Osteoblast (primary cell): Measurements from ENCODE around the gene OSCAR. TPM values are rescaled to one million over a fixed set of nuclear protein-coding genes. Genes with fewer than 3 reads are reported as not detected.

ENCODE experiments used
- DNase-seq: peaks from one replicate; pipeline ENCODE4 v3.0.0; 2011; ENCODE audit warnings: low spot score, mixed read lengths; ENCODE audit not compliant: insufficient read length; ENCODE audit errors: missing footprints
- H2AFZ ChIP-seq: 2 replicates; pipeline ENCODE4 v1.6.0; 2011; ENCODE audit warnings: mild to moderate bottlenecking, low read length
- H3K27ac ChIP-seq: 2 replicates; pipeline ENCODE4 v1.5.1; 2011; ENCODE audit warnings: mild to moderate bottlenecking, low read depth, low read length, moderate library complexity
- H3K27me3 ChIP-seq: 2 replicates; pipeline ENCODE4 v1.6.0; 2012; ENCODE audit warnings: mild to moderate bottlenecking, control low read depth, inconsistent platforms, low read length, moderate library complexity; ENCODE audit not compliant: insufficient read depth
- H3K36me3 ChIP-seq: 2 replicates; pipeline ENCODE4 v1.5.1; 2011; ENCODE audit warnings: mild to moderate bottlenecking, low read length, control low read depth, moderate library complexity; ENCODE audit not compliant: insufficient read depth
- H3K4me1 ChIP-seq: 2 replicates; pipeline ENCODE4 v1.5.1; 2011; ENCODE audit warnings: mild to moderate bottlenecking, low read length, control low read depth, moderate library complexity; ENCODE audit not compliant: insufficient read depth
- H3K4me2 ChIP-seq: 2 replicates; pipeline ENCODE4 v1.6.0; 2011; ENCODE audit warnings: mild to moderate bottlenecking, low read length; ENCODE audit not compliant: insufficient read depth
- H3K4me3 ChIP-seq: fragments of 200-600 bp; sonication (generic); 3 replicates; pipeline ENCODE4 v1.5.1; 2012; ENCODE audit warnings: mild to moderate bottlenecking, low read length, inconsistent platforms; ENCODE audit not compliant: insufficient read depth
- H3K79me2 ChIP-seq: 2 replicates; pipeline ENCODE4 v1.6.0; 2012; ENCODE audit warnings: mild to moderate bottlenecking, low read length, control low read depth, inconsistent platforms; ENCODE audit not compliant: insufficient read depth
- H3K9me3 ChIP-seq: 2 replicates; pipeline ENCODE4 v1.5.1; 2011; ENCODE audit warnings: low read depth, low read length, control low read depth
- H4K20me1 ChIP-seq: 2 replicates; pipeline ENCODE4 v1.6.0; 2012; ENCODE audit warnings: mild to moderate bottlenecking, low read length, control low read depth; ENCODE audit not compliant: insufficient read depth
- CTCF ChIP-seq: IDR thresholded peaks from 2 replicates; pipeline ENCODE4 v1.5.1; 2011; ENCODE audit warnings: mild to moderate bottlenecking, low read depth, low read length, moderate library complexity; ENCODE audit errors: extremely low read depth
- total RNA-seq: library from RNA; depleted of rRNA; stranded (reverse); fragments of >200 nt; gene quantifications from 2 replicates; pipeline ENCODE4 v1.2.3, GENCODE V29; 2012

The OSCAR gene
- total RNA-seq, 1 donor: 0.36 TPM

GRCh38 chr19:54133957-54134590 lies 33.5 kb upstream of the OSCAR start:
- no peak for TF ChIP-seq CTCF
- Histone ChIP-seq H3K9me3 (no peaks in the 10 kb centered on the region), H3K27me3 (no peaks in the 10 kb centered on the region), H3K79me2 (peaks cover 15% of the 10 kb centered on the region), H3K4me1 (peaks cover 16% of the 10 kb centered on the region), H3K36me3 (peaks cover 23% of the 10 kb centered on the region), H3K27ac (no peak overlapping the region), H3K4me2 (no peak overlapping the region), H2AFZ (no peak overlapping the region), H4K20me1 (peaks cover 7% of the 10 kb centered on the region), H3K4me3 (no peak overlapping the region)
- no peak for DNase-seq

- H3K9me3 ChIP-seq: no peaks in the 10 kb centered on the region
- peaks cover 11% of the 10 kb centered on the region for H3K4me1 ChIP-seq
- H2AFZ ChIP-seq: no peak overlapping the region
- H3K79me2 ChIP-seq: peaks cover 9% of the 10 kb centered on the region
- peaks cover 22% of the 10 kb centered on the region for H3K36me3 ChIP-seq
- no peak for TF ChIP-seq CTCF
- no peak overlapping the region for H3K4me2 ChIP-seq
- no peak overlapping the region for H3K27ac ChIP-seq
- H4K20me1 ChIP-seq: peaks cover 1% of the 10 kb centered on the region
- no peak for DNase-seq
- no peaks in the 10 kb centered on the region for H3K27me3 ChIP-seq
- no peak overlapping the region for H3K4me3 ChIP-seq
These were observed 32.8 kb upstream of the OSCAR start for GRCh38 chr19:54133312-54133956.

- Histone ChIP-seq H3K4me3 (no peak overlapping the region), H2AFZ (no peak overlapping the region), H3K27me3 (no peaks in the 10 kb centered on the region), H3K36me3 (peaks cover 36% of the 10 kb centered on the region), H3K27ac (no peak overlapping the region), H3K79me2 (no peaks in the 10 kb centered on the region), H3K4me1 (no peaks in the 10 kb centered on the region), H3K4me2 (no peak overlapping the region), H3K9me3 (no peaks in the 10 kb centered on the region), H4K20me1 (no peaks in the 10 kb centered on the region)
- no peak for DNase-seq
- TF ChIP-seq CTCF: no peak
These were observed 29.0 kb upstream of the OSCAR start for GRCh38 chr19:54129617-54129996.

- DNase-seq: no peak
- H3K27me3 ChIP-seq: no peaks in the 10 kb centered on the region
- no peak overlapping the region for H3K27ac ChIP-seq
- H3K4me2 ChIP-seq: no peak overlapping the region
- no peaks in the 10 kb centered on the region for H3K9me3 ChIP-seq
- H3K4me3 ChIP-seq: no peak overlapping the region
- no peaks in the 10 kb centered on the region for H4K20me1 ChIP-seq
- H3K4me1 ChIP-seq: no peaks in the 10 kb centered on the region
- H3K36me3 ChIP-seq: peaks cover 38% of the 10 kb centered on the region
- no peak overlapping the region for H2AFZ ChIP-seq
- no peaks in the 10 kb centered on the region for H3K79me2 ChIP-seq
- no peak for TF ChIP-seq CTCF
These were observed 28.4 kb upstream of the OSCAR start for GRCh38 chr19:54128796-54129616.
